Mesenchymal stem cell (in vitro differentiated cells and primary cell): ENCODE measurements around the gene WLS.
"Not testable (repeated sequence)": the region's sequence is repeated elsewhere in the genome, so short reads cannot be mapped to it uniquely, and the experiment has no call there.

Experiments used
- DNase-seq: peaks from one replicate; pipeline ENCODE4 v3.0.0-alpha.2; 2013
- H2AFZ ChIP-seq: one replicate; pipeline ENCODE4 v1.6.1; 2013; ENCODE audit warnings: low read depth, mild to moderate bottlenecking, control low read depth, inconsistent platforms, low read length, moderate library complexity
- H2AK5ac ChIP-seq: 2 replicates; pipeline ENCODE4 v1.6.1; 2013; ENCODE audit warnings: low read length, moderate library complexity, mild to moderate bottlenecking, inconsistent platforms; ENCODE audit not compliant: severe bottlenecking
- H2BK120ac ChIP-seq: one replicate; pipeline ENCODE4 v1.6.1; 2013; ENCODE audit warnings: low read depth, mild to moderate bottlenecking, inconsistent platforms, low read length, moderate library complexity
- H2BK12ac ChIP-seq, 2 experiments: one replicate each; pipeline ENCODE4 v1.6.1; 2013; ENCODE audit warnings: inconsistent platforms in 2 of 2, low read length in 2 of 2, mild to moderate bottlenecking in 2 of 2, moderate library complexity in 2 of 2, control low read depth in 1 of 2
- H2BK15ac ChIP-seq: one replicate; pipeline ENCODE4 v1.6.1; 2013; ENCODE audit warnings: mild to moderate bottlenecking, low read depth, inconsistent platforms; ENCODE audit not compliant: poor library complexity, severe bottlenecking
- H2BK5ac ChIP-seq: 2 replicates; pipeline ENCODE4 v1.6.1; 2013; ENCODE audit warnings: low read depth, mild to moderate bottlenecking, low read length, control low read depth, inconsistent platforms; ENCODE audit not compliant: poor library complexity, severe bottlenecking
- H3K14ac ChIP-seq, 2 experiments: one replicate each; pipeline ENCODE4 v1.6.1; 2013; ENCODE audit warnings: inconsistent platforms in 2 of 2, low read length in 2 of 2, control low read depth in 1 of 2, mild to moderate bottlenecking in 1 of 2, moderate library complexity in 1 of 2
- H3K18ac ChIP-seq, 2 experiments: one replicate each; pipeline ENCODE4 v1.6.1; 2013; ENCODE audit warnings: inconsistent platforms in 2 of 2, low read length in 2 of 2, control low read depth in 1 of 2, low read depth in 1 of 2, mild to moderate bottlenecking in 1 of 2
- H3K23ac ChIP-seq, 2 experiments: one replicate each; pipeline ENCODE4 v1.6.1; 2013; ENCODE audit warnings: inconsistent platforms in 2 of 2, low read length in 2 of 2, mild to moderate bottlenecking in 2 of 2, moderate library complexity in 2 of 2, control low read depth in 1 of 2
- H3K27ac ChIP-seq: 2 replicates; pipeline ENCODE4 v1.5.1; 2013; ENCODE audit warnings: mild to moderate bottlenecking, moderate library complexity, low read length, control low read depth, inconsistent platforms; ENCODE audit not compliant: poor library complexity, severe bottlenecking
- H3K27me3 ChIP-seq, 2 experiments: 2 replicates each; pipeline versions ENCODE4 v1.6.1 to v1.7.0; 2013; ENCODE audit warnings: low read length in 2 of 2, mild to moderate bottlenecking in 2 of 2, moderate library complexity in 2 of 2, control low read depth in 1 of 2, inconsistent platforms in 1 of 2; ENCODE audit not compliant: control insufficient read depth in 1 of 2, insufficient read depth in 1 of 2
- H3K36me3 ChIP-seq, 2 experiments: 2 replicates each; pipeline versions ENCODE4 v1.6.1 to v1.7.0; 2013; ENCODE audit warnings: low read length in 2 of 2, control low read depth in 1 of 2, inconsistent platforms in 1 of 2, low read depth in 1 of 2, mild to moderate bottlenecking in 1 of 2; ENCODE audit not compliant: insufficient read depth in 2 of 2, control insufficient read depth in 1 of 2
- H3K4ac ChIP-seq, 2 experiments: one replicate each; pipeline ENCODE4 v1.6.1; 2013; ENCODE audit warnings: inconsistent platforms in 2 of 2, low read length in 2 of 2, mild to moderate bottlenecking in 2 of 2, moderate library complexity in 2 of 2, control low read depth in 1 of 2, low read depth in 1 of 2
- H3K4me1 ChIP-seq: 2 replicates; pipeline ENCODE4 v1.6.1; 2013; ENCODE audit warnings: low read depth, low read length, control low read depth; ENCODE audit not compliant: control insufficient read depth, insufficient read depth
- H3K4me2 ChIP-seq: 2 replicates; pipeline ENCODE4 v1.6.1; 2013; ENCODE audit warnings: low read length, mild to moderate bottlenecking, inconsistent platforms; ENCODE audit not compliant: poor library complexity, severe bottlenecking
- H3K4me3 ChIP-seq, 2 experiments: 2 replicates each; pipeline versions ENCODE4 v1.5.1 to v1.7.0; 2013; ENCODE audit warnings: low read length in 2 of 2, mild to moderate bottlenecking in 2 of 2, control low read depth in 1 of 2, low read depth in 1 of 2; ENCODE audit not compliant: insufficient read depth in 1 of 2
- H3K79me1 ChIP-seq: replicated peaks from 2 replicates; pipeline ENCODE4 v1.6.1; 2013; ENCODE audit warnings: mild to moderate bottlenecking, control low read depth, low read length, inconsistent platforms; ENCODE audit not compliant: poor library complexity, severe bottlenecking
- H3K9ac ChIP-seq: 2 replicates; pipeline ENCODE4 v1.7.0; 2013; ENCODE audit warnings: mild to moderate bottlenecking, low read length, moderate library complexity
- H3K9me3 ChIP-seq: 2 replicates; pipeline ENCODE4 v1.7.0; 2013; ENCODE audit warnings: mild to moderate bottlenecking, low read length; ENCODE audit not compliant: control insufficient read depth
- H4K8ac ChIP-seq: one replicate; pipeline ENCODE4 v1.6.1; 2013; ENCODE audit warnings: inconsistent platforms, mild to moderate bottlenecking, low read length, moderate library complexity
- H4K91ac ChIP-seq: one replicate; pipeline ENCODE4 v1.6.1; 2013; ENCODE audit warnings: mild to moderate bottlenecking, low read length, inconsistent platforms
- WGBS: methylation state at CpG from one replicate; pipeline ENCODE4 v1.1.7; 2013; ENCODE audit warnings: mixed read lengths; 5-methylcytosine and 5-hydroxymethylcytosine counted together

The WLS gene

GRCh38 chr1:68163220-68163619 lies 69.1 kb downstream of the WLS start:
- no peak overlapping the region for H2BK15ac ChIP-seq
- WGBS, result over 99% methylated on average over 23 of the region's 26 CpGs
- H3K27ac ChIP-seq, result no peak overlapping the region
- H4K91ac ChIP-seq, result no peak overlapping the region
- no peak overlapping the region for H3K9ac ChIP-seq
- H3K4ac ChIP-seq, result no peak overlapping the region
- H3K23ac ChIP-seq, result no peak overlapping the region
- no peak overlapping the region for H2BK12ac ChIP-seq
- H2AFZ ChIP-seq, result no peak overlapping the region
- H3K18ac ChIP-seq, result no peak overlapping the region
- H2BK120ac ChIP-seq, result no peak overlapping the region
- peaks cover 21 to 50% of the 10 kb centered on the region in 2 experiments for H3K36me3 ChIP-seq
- no peak overlapping the region for H4K8ac ChIP-seq
- peaks cover 3% of the 10 kb centered on the region for H3K4me1 ChIP-seq
- H3K4me3 ChIP-seq, result no peak overlapping the region
- no peak overlapping the region for H2BK5ac ChIP-seq
- DNase-seq, result no peak
- H2AK5ac ChIP-seq, result no peak overlapping the region
- H3K4me2 ChIP-seq, result no peak overlapping the region
- H3K14ac ChIP-seq, result no peak overlapping the region
- H3K9me3 ChIP-seq, result no peaks in the 10 kb centered on the region
- H3K79me1 ChIP-seq, result peaks cover 40% of the 10 kb centered on the region
- H3K27me3 ChIP-seq, result no peaks in the 10 kb centered on the region

GRCh38 chr1:68162761-68163160 lies 69.6 kb downstream of the WLS start:
- Histone ChIP-seq H3K23ac (no peak overlapping the region), H2AFZ (no peak overlapping the region), H2BK15ac (no peak overlapping the region), H3K36me3 (peaks cover 21 to 51% of the 10 kb centered on the region in 2 experiments), H3K14ac (no peak overlapping the region), H3K4ac (no peak overlapping the region), H2BK120ac (no peak overlapping the region), H3K27me3 (no peaks in the 10 kb centered on the region), H3K79me1 (peaks cover 39% of the 10 kb centered on the region), H3K4me1 (peaks cover under 1% of the 10 kb centered on the region), H2BK5ac (no peak overlapping the region), H3K18ac (no peak overlapping the region), H3K4me3 (no peak overlapping the region), H4K91ac (no peak overlapping the region), H3K9ac (no peak overlapping the region), H4K8ac (no peak overlapping the region), H3K27ac (no peak overlapping the region), H3K9me3 (no peaks in the 10 kb centered on the region), H3K4me2 (no peak overlapping the region), H2AK5ac (no peak overlapping the region), H2BK12ac (no peak overlapping the region)
- no peak for DNase-seq
- WGBS, result 87% methylated on average over 16 of the region's 16 CpGs

GRCh38 chr1:68161672-68162071 lies 70.7 kb downstream of the WLS start:
- not testable (repeated sequence) for H3K27ac ChIP-seq, DNase-seq, H2BK12ac ChIP-seq, H2BK120ac ChIP-seq, H3K23ac ChIP-seq, H4K91ac ChIP-seq, H2BK15ac ChIP-seq, H3K14ac ChIP-seq, H3K4me1 ChIP-seq, H3K4me2 ChIP-seq, H3K4ac ChIP-seq, H2AK5ac ChIP-seq, H3K27me3 ChIP-seq, H3K9me3 ChIP-seq, H3K18ac ChIP-seq, H2BK5ac ChIP-seq, H3K4me3 ChIP-seq, H3K9ac ChIP-seq, H2AFZ ChIP-seq
- peaks cover 26 to 51% of the 10 kb centered on the region in 2 experiments for H3K36me3 ChIP-seq
- peak overlapping the region; percentile 61 for H4K8ac ChIP-seq
- peaks cover 40% of the 10 kb centered on the region for H3K79me1 ChIP-seq
- WGBS, result 94% methylated on average over 11 of the region's 12 CpGs

GRCh38 chr1:68160935-68161334 lies 71.4 kb downstream of the WLS start:
- 100% methylated on average over 1 of the region's 2 CpGs for WGBS

More at GRCh38 chr1:68160935-68161334, 71.4 kb downstream of the WLS start:
- H2BK15ac ChIP-seq, H2BK5ac ChIP-seq, H3K14ac ChIP-seq, H2AK5ac ChIP-seq, H2AFZ ChIP-seq, H3K27ac ChIP-seq, H3K27me3 ChIP-seq, H3K9me3 ChIP-seq, H2BK12ac ChIP-seq, H3K4me1 ChIP-seq, H3K4me2 ChIP-seq, H2BK120ac ChIP-seq, H3K18ac ChIP-seq, H4K91ac ChIP-seq, DNase-seq, H3K4me3 ChIP-seq, H3K4ac ChIP-seq, H3K9ac ChIP-seq, H4K8ac ChIP-seq, H3K23ac ChIP-seq: not testable (repeated sequence)
- Histone ChIP-seq H3K36me3 (peaks cover 29 to 55% of the 10 kb centered on the region in 2 experiments), H3K79me1 (peaks cover 44% of the 10 kb centered on the region)
